ENCODE measurements around the gene ANXA2.

DNA sequence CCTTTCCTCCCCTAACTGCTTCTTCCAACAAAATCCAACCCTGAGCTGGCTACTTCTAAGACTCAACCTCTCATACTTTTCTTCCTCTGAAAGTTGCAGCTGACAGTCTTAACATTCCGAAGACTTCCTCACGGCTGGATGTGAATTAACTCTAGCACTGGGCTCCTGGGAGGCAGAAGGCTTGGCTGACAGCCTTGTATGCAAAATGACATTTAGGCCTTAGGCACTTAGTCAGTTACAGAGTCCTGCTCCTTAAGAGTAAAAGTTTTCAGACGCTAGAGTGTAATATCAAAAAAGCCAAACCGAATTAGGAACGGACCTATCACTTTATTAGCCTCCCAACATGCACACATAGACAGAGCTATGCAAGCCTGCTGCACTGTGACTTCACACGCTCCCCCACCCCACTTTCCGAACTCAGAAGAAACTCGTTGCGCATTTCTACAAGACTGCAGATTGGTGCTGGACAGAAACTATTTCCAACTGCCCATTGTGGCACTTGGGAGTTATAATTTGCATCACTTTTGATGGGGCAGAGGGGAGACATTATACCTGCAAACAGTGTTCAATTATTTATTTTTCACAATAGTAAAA lies 15.5 kb upstream of the ANXA2 start:
- no peak for TF ChIP-seq GATA2 (IDR thresholded peaks at IDR 0.05; ENCODE audit: low read depth, low read length)
- no peak for TF ChIP-seq GATA3 (IDR thresholded peaks at IDR 0.05; ENCODE audit: low read depth, low read length)
